H9 (cell line): ENCODE data around the gene CNDP1. TPM values are rescaled to one million over a fixed set of nuclear protein-coding genes. Genes with fewer than 3 reads are reported as not detected.

Experiments
- DNase-seq: peaks from one replicate; pipeline ENCODE4 v3.0.0-alpha.2; 2017
- H2AFZ ChIP-seq: one replicate; pipeline ENCODE4 v1.6.1; 2013; ENCODE audit warnings: mild to moderate bottlenecking, low read length, control low read depth, moderate library complexity
- H2AK5ac ChIP-seq: 2 replicates; pipeline ENCODE4 v1.6.1; 2013; ENCODE audit warnings: low read length, control low read depth, mixed read lengths; ENCODE audit not compliant: insufficient read length
- H2BK120ac ChIP-seq: one replicate; pipeline ENCODE4 v1.6.1; 2013; ENCODE audit warnings: low read depth, mild to moderate bottlenecking, low read length, control low read depth, inconsistent platforms; ENCODE audit not compliant: poor library complexity, severe bottlenecking
- H2BK12ac ChIP-seq: 2 replicates; pipeline ENCODE4 v1.6.1; 2013; ENCODE audit warnings: low read length, control low read depth, mixed read lengths, low read depth; ENCODE audit not compliant: insufficient read length
- H2BK15ac ChIP-seq: 2 replicates; pipeline ENCODE4 v1.6.1; 2013; ENCODE audit warnings: low read depth, low read length, control low read depth
- H2BK20ac ChIP-seq: one replicate; pipeline ENCODE4 v1.6.1; 2013; ENCODE audit warnings: low read depth, mild to moderate bottlenecking, low read length, control low read depth, inconsistent platforms; ENCODE audit not compliant: poor library complexity, severe bottlenecking
- H2BK5ac ChIP-seq: 2 replicates; pipeline ENCODE4 v1.6.1; 2013; ENCODE audit warnings: low read length, control low read depth, mixed read lengths; ENCODE audit not compliant: insufficient read length
- H3K14ac ChIP-seq: 2 replicates; pipeline ENCODE4 v1.6.1; 2013; ENCODE audit warnings: low read length, control low read depth; ENCODE audit not compliant: insufficient read depth
- H3K18ac ChIP-seq: 2 replicates; pipeline ENCODE4 v1.6.1; 2013; ENCODE audit warnings: low read depth, mild to moderate bottlenecking, mixed read lengths, low read length, control low read depth; ENCODE audit not compliant: insufficient read length
- H3K23ac ChIP-seq: 2 replicates; pipeline ENCODE4 v1.6.1; 2013; ENCODE audit warnings: low read length, control low read depth, mixed read lengths, low read depth; ENCODE audit not compliant: insufficient read length
- H3K23me2 ChIP-seq: 2 replicates; pipeline ENCODE4 v1.6.1; 2013; ENCODE audit warnings: low read depth, mild to moderate bottlenecking, mixed read lengths, low read length, control low read depth; ENCODE audit not compliant: insufficient read length, poor library complexity, severe bottlenecking
- H3K27ac ChIP-seq: 2 replicates; pipeline ENCODE4 v1.5.1; 2013; ENCODE audit warnings: low read length, control low read depth, mixed read lengths, low read depth; ENCODE audit not compliant: insufficient read length
- H3K27me3 ChIP-seq: 2 replicates; pipeline ENCODE4 v1.6.1; 2013; ENCODE audit warnings: low read length, control low read depth, inconsistent platforms; ENCODE audit not compliant: insufficient read depth
- H3K4ac ChIP-seq: 2 replicates; pipeline ENCODE4 v1.6.1; 2013; ENCODE audit warnings: low read depth, mild to moderate bottlenecking, control low read depth, inconsistent platforms, low read length, moderate library complexity
- H3K4me1 ChIP-seq: 2 replicates; pipeline ENCODE4 v1.6.1; 2013; ENCODE audit warnings: low read length, control low read depth, inconsistent platforms; ENCODE audit not compliant: insufficient read depth
- H3K4me2 ChIP-seq: 2 replicates; pipeline ENCODE4 v1.6.1; 2013; ENCODE audit warnings: low read length, control low read depth, mixed read lengths; ENCODE audit not compliant: insufficient read length, insufficient read depth
- H3K56ac ChIP-seq: 2 replicates; pipeline ENCODE4 v1.6.1; 2013; ENCODE audit warnings: low read depth, mild to moderate bottlenecking, mixed read lengths, low read length, control low read depth; ENCODE audit not compliant: insufficient read length
- H3K79me1 ChIP-seq: 2 replicates; pipeline ENCODE4 v1.6.1; 2013; ENCODE audit warnings: low read depth, mild to moderate bottlenecking, moderate library complexity, low read length, control low read depth, inconsistent platforms; ENCODE audit not compliant: insufficient read depth, poor library complexity, severe bottlenecking
- H3K79me2 ChIP-seq: 2 replicates; pipeline ENCODE4 v1.6.1; 2013; ENCODE audit warnings: low read length, control low read depth, inconsistent platforms; ENCODE audit not compliant: insufficient read depth
- H3K9ac ChIP-seq: 2 replicates; pipeline ENCODE4 v1.6.1; 2013; ENCODE audit warnings: low read length, control low read depth, mixed read lengths; ENCODE audit not compliant: insufficient read length; ENCODE audit errors: extremely low read depth
- H3K9me3 ChIP-seq: one replicate; pipeline ENCODE4 v1.6.1; 2013; ENCODE audit warnings: low read depth, low read length, inconsistent platforms; ENCODE audit not compliant: control insufficient read depth
- H3T11ph ChIP-seq: one replicate; pipeline ENCODE4 v1.6.1; 2013; ENCODE audit warnings: mild to moderate bottlenecking, low read length, control low read depth, inconsistent platforms
- H4K20me1 ChIP-seq: one replicate; pipeline ENCODE4 v1.6.1; 2013; ENCODE audit not compliant: control insufficient read depth, insufficient read length, insufficient read depth
- H4K5ac ChIP-seq: 2 replicates; pipeline ENCODE4 v1.6.1; 2013; ENCODE audit warnings: low read depth, mild to moderate bottlenecking, mixed read lengths, low read length, control low read depth; ENCODE audit not compliant: insufficient read length
- H4K8ac ChIP-seq: replicated peaks from 2 replicates; pipeline ENCODE4 v1.6.1; 2013; ENCODE audit warnings: low read length, control low read depth, mixed read lengths, low read depth; ENCODE audit not compliant: insufficient read length
- H4K91ac ChIP-seq: 2 replicates; pipeline ENCODE4 v1.6.1; 2013; ENCODE audit warnings: low read depth, mild to moderate bottlenecking, moderate library complexity, mixed read lengths, low read length, control low read depth; ENCODE audit not compliant: insufficient read length
- H3K27ac Mint-ChIP-seq, 3 experiments: 2 replicates in 2 of 3; 3 replicates in 1 of 3; pipeline ENCODE4 v1.8.0; 2020 to 2021; ENCODE audit warnings: mixed read lengths in 3 of 3, mild to moderate bottlenecking in 1 of 3, moderate library complexity in 1 of 3
- H3K27me3 Mint-ChIP-seq: 2 replicates; pipeline ENCODE4 v1.8.0; 2021; ENCODE audit warnings: low read depth, mild to moderate bottlenecking, moderate library complexity, mixed read lengths
- H3K36me3 Mint-ChIP-seq, 3 experiments: 2 replicates in 2 of 3; 3 replicates in 1 of 3; pipeline ENCODE4 v1.8.0; 2020 to 2021; ENCODE audit warnings: low read depth in 3 of 3, mixed read lengths in 3 of 3; ENCODE audit not compliant: insufficient read depth in 1 of 3
- H3K4me1 Mint-ChIP-seq, 2 experiments: 2 replicates each; pipeline ENCODE4 v1.8.0; 2020; ENCODE audit warnings: mixed read lengths in 2 of 2
- H3K4me3 Mint-ChIP-seq, 2 experiments: 2 replicates in 1 of 2; 3 replicates in 1 of 2; pipeline ENCODE4 v1.8.0; 2020 to 2021; ENCODE audit warnings: mild to moderate bottlenecking in 2 of 2, mixed read lengths in 2 of 2, moderate library complexity in 1 of 2
- H3K9me3 Mint-ChIP-seq, 2 experiments: 2 replicates in 1 of 2; 3 replicates in 1 of 2; pipeline ENCODE4 v1.8.0; 2020; ENCODE audit warnings: mild to moderate bottlenecking in 2 of 2, mixed read lengths in 2 of 2, moderate library complexity in 1 of 2
- CTCF ChIP-seq: fragments of 200-600 bp; sonication (generic); conservative IDR thresholded peaks from 3 replicates; pipeline ENCODE4 v1.8.0; 2021; ENCODE audit warnings: antibody characterized with exemption, mild to moderate bottlenecking
- WGBS: extraction: QIAGEN DNeasy Blood & Tissue Kit; methylation state at CpG from one replicate; pipeline ENCODE4 v1.1.7; 2013; ENCODE audit warnings: missing lambda C conversion rate, low lambda C conversion rate, mixed read lengths; ENCODE audit not compliant: insufficient read length; ENCODE audit errors: extremely low coverage; 5-methylcytosine and 5-hydroxymethylcytosine counted together
- total RNA-seq: library from RNA; stranded (reverse); gene quantifications from 2 replicates; pipeline ENCODE4 v1.2.1, GENCODE V29; 2021

CNDP1 gene
- total RNA-seq, 1 experiment from 2014 or later, result not detected

- H4K5ac ChIP-seq, result no peak overlapping the region
- H3K4ac ChIP-seq, result no peak overlapping the region
- Mint-ChIP-seq H3K36me3 (no peaks in the 10 kb centered on the region), H3K27me3 (no peaks in the 10 kb centered on the region), H3K9me3 (no peaks in the 10 kb centered on the region), H3K27ac (no peak overlapping the region), H3K4me1 (peaks cover 2 to 4% of the 10 kb centered on the region in 2 experiments; a peak in 3 of 4 replicates), H3K4me3 (no peak overlapping the region)
- H2BK20ac ChIP-seq, result no peak overlapping the region
- no peaks in the 10 kb centered on the region for H3K9me3 ChIP-seq
- no peak overlapping the region for H3K56ac ChIP-seq
- H2BK12ac ChIP-seq, result no peak overlapping the region
- H3K18ac ChIP-seq, result no peak overlapping the region
- no peak for TF ChIP-seq CTCF
- H3K4me2 ChIP-seq, result no peak overlapping the region
- no peak overlapping the region for H2AFZ ChIP-seq
- H4K8ac ChIP-seq, result no peak overlapping the region
- H3K4me1 ChIP-seq, result no peaks in the 10 kb centered on the region
- no peak overlapping the region for H3T11ph ChIP-seq
- no peak overlapping the region for H3K23ac ChIP-seq
- no peak for DNase-seq
- no peaks in the 10 kb centered on the region for H3K79me1 ChIP-seq
- H2BK5ac ChIP-seq, result no peak overlapping the region
- H4K91ac ChIP-seq, result no peak overlapping the region
- no peak overlapping the region for H3K14ac ChIP-seq
- H4K20me1 ChIP-seq, result no peaks in the 10 kb centered on the region
- no peak overlapping the region for H3K9ac ChIP-seq
- no peak overlapping the region for H2BK15ac ChIP-seq
- H2AK5ac ChIP-seq, result no peak overlapping the region
- H2BK120ac ChIP-seq, result no peak overlapping the region
- no peak overlapping the region for H3K27ac ChIP-seq
- H3K79me2 ChIP-seq, result no peaks in the 10 kb centered on the region
- H3K27me3 ChIP-seq, result no peaks in the 10 kb centered on the region
- H3K23me2 ChIP-seq, result no peaks in the 10 kb centered on the region
- WGBS, result no CpG with 5 or more reads among the region's 7 CpGs
Observed at GRCh38 chr18:74616494-74616893, 82.2 kb downstream of the CNDP1 start.
